ENCODE measurements around the gene MRPS7.

Gene MRPS7

GRCh38 chr17:75261336-75262111 lies at the start of gene MRPS7, which contains the start of gene GGA3:
MRPS7 (plus strand) TSS chr17:75261879; CDS start chr17:75261901, 22 bp downstream.
GGA3 (minus strand) TSS chr17:75261606; CDS start chr17:75261587, 19 bp downstream.
- peak; percentile 97 for DNase-seq

- no peak for DNase-seq
Observed at GRCh38 chr17:75218131-75218530, 43.5 kb upstream of the MRPS7 start.

- DNase-seq: no peak
Observed at GRCh38 chr17:75219815-75220214, 41.9 kb upstream of the MRPS7 start.

- no peak for DNase-seq
Observed at GRCh38 chr17:75225016-75225415, 36.7 kb upstream of the MRPS7 start.

GRCh38 chr17:75227729-75228128 lies 34.0 kb upstream of the MRPS7 start:
- DNase-seq: no peak

GRCh38 chr17:75228305-75228704 lies 33.4 kb upstream of the MRPS7 start:
- no peak for DNase-seq

GRCh38 chr17:75228847-75229246 lies 32.8 kb upstream of the MRPS7 start:
- DNase-seq: no peak

DNA sequence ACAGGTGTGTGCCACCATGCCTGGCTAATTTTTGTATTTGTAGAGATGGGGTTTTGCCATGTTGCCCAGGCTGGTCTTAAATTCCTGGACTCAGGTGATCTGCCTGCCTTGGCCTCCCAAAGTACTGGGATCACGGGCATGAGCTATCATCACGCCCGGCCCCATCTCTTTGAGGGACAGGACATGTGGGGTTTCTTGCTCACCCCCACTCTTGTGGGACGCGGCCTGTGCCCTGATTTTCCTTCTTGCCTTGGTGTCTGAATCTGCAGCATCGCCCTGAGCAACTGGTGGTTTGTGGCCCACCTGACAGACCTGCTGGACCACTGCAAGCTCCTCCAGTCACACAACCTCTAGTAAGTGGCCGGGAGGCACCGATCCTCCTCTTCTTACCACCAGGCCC lies 30.6 kb upstream of the MRPS7 start:
- no peak for DNase-seq

DNA sequence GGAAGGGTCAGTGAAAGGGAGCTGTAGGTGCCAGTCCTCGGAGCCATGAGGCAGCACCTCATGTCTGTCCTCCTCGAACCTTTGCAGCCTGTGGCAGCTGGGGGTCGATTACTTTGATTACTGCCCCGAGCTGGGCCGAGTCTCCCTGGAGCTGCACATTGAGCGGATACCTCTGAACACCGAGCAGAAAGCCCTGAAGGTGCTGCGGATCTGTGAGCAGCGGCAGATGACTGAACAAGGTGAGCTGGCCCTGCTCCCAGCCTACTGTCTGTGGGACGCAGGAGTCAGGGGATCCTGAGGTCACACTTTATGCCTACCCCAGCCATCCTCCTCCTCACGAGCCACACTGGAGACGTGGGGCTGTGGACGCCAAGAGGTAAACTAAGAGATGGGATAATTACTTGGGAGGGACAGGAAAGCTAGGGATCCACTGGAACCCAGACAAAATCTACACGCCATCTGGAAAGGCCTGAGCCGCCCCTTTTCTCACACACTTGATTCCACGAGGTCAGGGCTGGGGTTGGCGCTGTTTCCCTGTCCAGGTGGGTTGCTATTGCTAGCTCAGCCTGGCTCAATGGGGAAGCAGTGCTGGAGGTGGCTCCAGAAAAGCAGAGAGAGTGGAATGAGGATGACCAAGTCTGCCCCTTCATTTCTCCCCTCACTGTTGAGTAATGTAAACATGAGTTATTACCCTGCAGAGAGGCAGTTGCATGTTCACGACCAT lies 29.8 kb upstream of the MRPS7 start:
- DNase-seq: no peak

DNA sequence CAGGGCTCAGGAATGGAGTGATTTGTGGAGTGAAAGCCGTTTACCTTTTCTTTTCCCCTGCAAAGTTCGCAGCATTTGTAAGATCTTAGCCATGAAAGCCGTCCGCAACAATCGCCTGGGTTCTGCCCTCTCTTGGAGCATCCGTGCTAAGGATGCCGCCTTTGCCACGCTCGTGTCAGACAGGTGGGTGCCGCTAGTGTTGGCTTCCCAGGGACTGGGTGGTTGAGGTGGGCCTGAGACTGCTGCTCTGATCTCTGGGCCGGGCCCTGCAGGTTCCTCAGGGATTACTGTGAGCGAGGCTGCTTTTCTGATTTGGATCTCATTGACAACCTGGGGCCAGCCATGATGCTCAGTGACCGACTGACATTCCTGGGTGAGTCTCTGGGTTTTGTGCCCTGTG lies 28.9 kb upstream of the MRPS7 start:
- DNase-seq: no peak

GRCh38 chr17:75237100-75238014 lies 24.3 kb upstream of the MRPS7 start:
- DNase-seq: no peak

DNA sequence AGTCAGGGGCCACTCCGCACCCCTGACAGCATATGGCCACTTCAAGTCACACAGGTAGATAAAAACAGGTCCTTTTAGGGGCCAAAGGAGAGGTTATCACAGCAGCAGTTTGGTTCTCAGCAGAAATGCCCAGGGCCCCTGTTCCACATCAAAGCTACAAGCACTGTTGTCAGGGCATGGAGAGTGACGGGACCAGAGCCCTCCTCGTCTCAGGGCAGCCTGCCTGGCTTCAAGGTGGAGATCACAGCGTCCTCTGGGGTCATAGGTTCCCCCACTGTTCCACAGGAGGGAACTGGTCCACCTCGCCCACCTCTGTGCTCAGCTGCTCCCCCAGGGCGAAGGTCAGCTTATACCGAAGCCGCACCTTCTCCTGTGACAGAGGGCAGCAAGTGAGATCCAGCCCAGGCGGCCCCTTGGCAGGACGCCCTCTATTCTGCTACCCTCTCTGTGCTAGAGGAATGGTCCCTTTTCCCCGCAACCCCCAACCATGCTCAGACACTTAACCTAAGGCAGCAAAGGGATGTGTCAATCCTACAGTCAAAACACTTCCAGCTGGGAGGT lies 23.6 kb upstream of the MRPS7 start:
- DNase-seq: no peak

GRCh38 chr17:75238684-75239191 lies 22.9 kb upstream of the MRPS7 start:
- peak; percentile 57 for DNase-seq

DNA sequence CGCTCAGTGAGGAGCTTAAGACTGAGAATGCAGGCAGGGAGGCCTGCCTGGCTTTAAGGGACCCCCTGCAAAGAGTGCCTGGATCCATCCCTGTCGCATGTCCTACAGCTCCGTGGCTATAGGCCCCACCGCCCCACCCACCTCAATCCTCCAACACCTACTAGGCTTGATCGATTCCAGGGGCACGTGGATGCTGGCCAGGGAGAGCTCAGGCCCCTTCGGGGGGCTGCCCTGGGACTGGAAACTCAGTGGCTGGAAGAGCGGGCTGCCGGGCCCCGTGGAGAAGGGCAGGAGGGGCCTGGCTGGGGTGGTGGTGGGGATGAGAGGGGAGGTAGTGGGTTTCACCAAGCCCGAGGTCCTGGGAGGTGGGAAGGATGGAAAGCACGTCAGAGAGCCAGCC lies 22.5 kb upstream of the MRPS7 start:
- DNase-seq: no peak

DNA sequence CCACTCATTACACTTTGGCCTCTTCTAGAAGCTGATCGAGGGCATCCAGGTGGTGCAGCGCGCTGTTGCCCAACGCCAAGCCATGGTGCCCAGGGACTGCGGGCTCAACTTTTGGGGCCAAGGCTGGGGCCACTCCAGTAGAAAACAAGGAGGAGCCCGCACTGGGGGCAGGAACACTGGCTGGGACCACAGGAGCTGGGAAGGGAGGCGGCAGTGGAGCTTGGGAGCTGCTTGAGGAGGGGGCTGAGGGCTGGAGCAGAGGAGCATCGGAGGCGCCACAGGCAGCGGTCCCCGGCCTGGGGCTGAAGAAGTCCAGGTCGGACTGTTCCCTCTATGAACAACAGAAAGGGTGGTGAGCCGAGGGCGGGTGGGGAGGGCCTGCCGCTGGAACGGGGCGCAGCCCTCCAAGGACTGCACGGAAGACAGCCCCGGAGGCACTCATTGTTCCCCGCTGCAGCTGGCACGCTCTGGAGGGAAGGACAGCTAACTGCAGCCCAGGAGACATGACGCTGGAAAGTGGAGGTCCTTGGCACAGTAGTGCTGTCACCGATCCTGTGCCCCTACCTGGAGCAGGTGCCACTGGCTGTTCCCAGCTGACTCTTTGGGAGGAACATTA lies 21.8 kb upstream of the MRPS7 start:
- DNase-seq: no peak

GRCh38 chr17:75240394-75241142 lies 21.1 kb upstream of the MRPS7 start:
- no peak for DNase-seq

GRCh38 chr17:75241143-75241430 lies 20.6 kb upstream of the MRPS7 start:
- DNase-seq: no peak

DNA sequence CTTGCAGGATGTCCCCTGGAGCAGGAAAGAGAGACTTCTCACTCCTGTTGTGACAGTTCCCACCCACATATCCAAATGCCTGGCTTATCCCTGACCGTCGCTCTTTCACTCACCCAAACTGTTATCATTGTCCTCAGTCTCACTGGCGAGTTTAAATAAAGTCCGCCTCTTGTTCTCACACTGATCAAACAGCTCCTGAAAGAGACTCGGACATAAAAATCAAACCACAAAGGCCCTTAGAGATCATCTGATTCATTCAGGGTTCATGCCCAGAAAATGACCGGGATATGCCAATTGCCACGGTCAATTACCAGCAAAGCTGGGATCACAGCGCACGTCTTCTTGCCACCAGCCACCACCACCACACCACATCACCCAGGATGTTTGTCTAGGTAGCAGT lies 20.2 kb upstream of the MRPS7 start:
- DNase-seq: no peak

GRCh38 chr17:75241996-75242460 lies 19.7 kb upstream of the MRPS7 start:
- no peak for DNase-seq

- no peak for DNase-seq
Observed at GRCh38 chr17:75242461-75243042, 19.1 kb upstream of the MRPS7 start.

Measured in right hindlimb (tissue), 1 donor.